Activated gamma-delta T cell (primary cell): ENCODE results near the gene SORL1.

Source experiments
- DNase-seq: peaks from one replicate; lab custom pipeline; 2025; lab: John Stamatoyannopoulos, UW

The SORL1 gene

DNA sequence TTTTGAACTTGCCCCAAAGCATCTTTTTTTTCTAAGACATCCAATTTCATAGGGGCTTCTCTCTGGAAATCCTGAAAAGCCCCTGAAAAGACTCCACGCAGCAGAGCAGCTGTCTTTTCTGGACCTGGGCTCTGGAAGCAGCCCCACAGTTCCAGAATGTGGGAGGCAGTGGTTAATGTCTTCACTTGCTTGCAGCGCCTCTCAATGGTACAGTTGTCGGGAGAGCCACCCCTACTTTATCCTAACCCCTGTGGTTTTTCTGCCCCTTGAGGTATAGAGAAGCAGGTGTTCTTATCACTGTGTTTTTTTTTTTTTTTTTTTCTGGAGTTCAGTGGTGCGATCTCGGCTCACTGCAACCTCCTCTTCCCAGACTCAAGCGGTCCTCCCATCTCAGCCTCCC lies 84.0 kb downstream of the SORL1 start:
- DNase-seq: no peak

DNA sequence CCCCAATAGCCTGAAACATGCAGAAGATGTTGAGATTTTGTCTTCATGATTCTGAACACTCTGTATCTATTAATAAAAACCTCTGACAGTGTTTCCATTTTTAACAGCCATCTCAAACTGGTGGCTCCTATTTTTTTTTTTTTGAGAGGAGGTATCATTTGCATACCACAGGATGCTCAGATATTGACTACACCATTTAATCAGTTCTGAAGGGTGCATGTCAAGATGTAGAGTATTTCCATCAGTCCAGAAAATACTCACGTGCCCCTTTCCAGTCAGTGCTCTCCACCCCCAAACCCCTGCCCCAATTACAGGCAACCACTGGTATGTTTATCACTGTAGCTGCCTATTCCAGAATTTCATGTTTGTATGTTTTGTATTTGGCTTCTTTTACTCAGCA lies 85.9 kb downstream of the SORL1 start:
- no peak for DNase-seq

DNA sequence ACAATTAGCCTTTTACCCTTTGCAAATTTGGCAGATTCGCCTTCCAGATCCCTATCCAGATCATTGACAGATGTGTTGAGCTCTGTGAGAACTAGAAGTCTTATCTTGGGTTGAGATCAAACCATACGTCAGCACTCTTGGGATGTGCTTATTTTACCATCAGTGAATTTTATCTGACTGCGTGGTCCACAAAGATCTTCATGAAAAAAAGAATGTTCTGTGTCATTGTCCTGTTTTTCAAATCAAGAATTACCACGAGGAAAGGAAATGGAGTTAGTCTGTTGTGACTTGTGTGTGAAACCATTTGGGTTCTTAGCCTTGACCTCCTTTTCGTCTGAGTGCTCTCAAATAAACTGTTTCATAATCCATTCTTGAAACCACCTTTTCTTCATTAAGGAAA lies 86.9 kb downstream of the SORL1 start:
- no peak for DNase-seq

DNA sequence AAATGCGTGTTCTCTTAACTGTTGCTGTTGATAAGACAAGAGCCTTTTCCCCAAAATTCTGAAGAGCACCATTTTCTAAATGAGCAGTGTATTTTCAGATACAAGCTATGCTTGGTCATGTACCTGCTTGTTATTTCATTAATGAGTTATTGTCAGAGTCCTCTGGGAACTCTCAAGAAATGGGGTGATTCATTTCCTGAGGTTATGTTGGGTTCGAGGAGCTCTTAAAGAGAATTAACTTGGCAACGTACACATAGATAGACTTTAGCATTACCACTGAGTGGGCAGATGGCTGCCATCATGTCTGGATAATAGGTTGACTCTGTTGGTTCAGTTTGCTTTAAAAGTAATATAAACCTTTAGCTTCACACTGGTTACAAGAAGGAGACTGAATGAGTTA lies 88.5 kb downstream of the SORL1 start:
- DNase-seq: no peak

DNA sequence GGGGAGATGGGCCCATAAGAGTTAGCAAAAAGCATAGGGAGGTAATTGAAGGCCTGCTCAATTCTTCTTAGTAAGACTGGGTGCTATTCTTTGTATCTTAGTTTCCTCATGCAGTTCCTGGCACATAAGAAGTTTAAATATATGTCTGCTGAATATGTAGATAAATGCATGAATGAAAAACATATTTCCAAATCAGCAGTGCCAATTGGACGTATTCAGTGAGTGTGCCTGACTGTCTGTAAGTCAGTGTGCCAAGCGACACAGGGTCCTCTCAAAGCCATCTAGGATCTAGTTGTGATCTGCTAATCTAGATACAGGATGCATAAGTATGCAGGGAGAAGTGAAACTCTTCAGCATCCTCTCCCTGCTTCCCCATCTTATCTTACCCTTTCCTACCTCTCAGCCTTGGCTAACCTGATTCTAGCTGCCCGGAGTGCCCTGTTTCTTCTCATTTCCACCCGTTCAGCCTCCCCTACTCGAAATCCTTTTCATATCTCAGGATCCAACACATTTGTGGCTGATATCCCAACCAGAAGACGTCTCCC lies 91.8 kb downstream of the SORL1 start:
- DNase-seq: no peak

DNA sequence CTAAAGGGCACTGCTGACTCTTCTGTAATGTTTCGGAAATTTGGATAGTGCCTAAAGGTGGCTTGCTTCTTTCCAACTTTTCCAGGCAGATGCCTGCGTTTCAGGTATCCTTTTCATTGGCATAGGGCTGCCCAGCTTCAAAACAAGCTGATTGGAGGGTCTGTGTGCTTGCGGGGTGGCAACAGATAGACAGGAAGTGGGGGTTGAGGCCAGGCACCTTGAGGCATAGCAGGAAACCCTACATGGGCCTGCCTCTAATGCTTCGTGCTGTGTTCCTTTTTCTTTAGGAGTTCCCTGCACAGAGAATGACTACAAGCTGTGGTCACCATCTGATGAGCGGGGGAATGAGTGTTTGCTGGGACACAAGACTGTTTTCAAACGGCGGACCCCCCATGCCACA lies 92.8 kb downstream of the SORL1 start:
- DNase-seq: no peak

DNA sequence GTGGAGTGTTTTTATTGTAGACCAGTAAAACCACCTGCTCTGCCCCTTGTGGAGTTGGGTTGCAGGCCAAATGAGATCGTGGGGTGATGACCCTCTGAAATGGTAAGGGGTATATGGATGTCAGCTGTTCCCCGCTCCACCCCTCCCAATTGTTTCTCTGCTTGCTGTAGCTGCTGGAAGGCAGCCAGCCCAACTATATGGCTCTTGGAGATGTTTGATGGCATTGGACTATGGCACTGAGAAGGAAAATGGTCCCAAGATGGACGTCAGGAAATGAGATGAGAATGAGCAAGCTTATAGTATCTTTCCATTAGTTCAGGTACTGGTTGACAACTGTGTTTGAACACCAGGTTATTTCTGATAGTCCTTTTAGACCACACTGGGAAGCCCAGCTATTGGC lies 95.5 kb downstream of the SORL1 start:
- no peak for DNase-seq

DNA sequence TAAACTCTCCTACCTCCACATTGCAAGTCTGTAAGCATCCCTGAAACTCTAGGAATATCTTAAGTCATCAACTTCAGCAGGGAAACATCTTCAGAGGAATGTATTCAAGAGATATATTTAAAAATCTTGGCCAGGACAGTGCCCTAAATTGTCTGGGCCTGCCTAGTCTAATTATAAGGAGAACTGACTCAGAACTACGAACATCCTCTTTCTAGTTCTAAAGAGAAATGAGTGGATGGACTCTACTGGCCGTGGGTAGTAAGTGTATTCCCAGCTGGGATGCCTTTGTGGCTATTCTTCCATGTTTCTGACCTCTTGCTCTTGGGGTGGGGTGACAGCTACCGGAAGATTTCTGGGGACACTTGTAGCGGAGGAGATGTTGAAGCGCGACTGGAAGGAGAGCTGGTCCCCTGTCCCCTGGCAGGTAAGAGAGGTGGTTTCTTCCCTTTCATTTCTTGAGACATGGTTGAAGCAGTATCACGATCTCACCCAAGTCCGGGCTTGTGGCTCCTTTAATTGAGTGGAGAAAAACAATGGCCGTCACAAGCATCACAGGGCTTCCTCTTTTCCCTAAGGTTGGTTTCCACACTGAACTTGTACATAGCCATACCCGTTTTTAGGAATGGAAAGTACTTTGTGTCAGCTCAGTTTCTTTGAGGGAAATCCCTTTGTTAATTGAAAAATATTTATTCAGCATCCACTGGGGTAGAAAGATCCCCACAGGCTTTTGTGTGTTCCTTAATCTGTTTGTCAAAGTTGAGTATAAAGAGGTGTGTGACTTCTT lies 98.3 kb downstream of the SORL1 start:
- no peak for DNase-seq

DNA sequence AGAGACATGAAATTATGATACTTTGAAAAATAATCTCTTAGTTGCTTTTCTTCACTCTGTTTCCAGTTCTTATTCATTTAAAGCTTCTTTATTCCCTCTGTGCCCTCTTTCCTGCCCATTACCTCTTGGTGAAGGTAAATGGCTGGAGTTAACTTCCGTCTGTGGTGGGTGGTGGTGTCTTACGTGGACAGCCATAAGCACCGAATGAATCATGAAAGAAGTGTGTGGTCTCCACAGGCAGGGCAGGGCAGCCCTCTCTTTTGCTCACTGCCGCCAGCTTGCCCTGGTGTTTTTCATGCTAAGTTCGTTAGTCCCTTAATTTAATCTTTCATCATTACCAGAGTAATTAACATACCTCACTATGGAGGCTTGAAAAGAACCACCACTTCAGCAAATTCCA lies 99.3 kb downstream of the SORL1 start:
- no peak for DNase-seq

DNA sequence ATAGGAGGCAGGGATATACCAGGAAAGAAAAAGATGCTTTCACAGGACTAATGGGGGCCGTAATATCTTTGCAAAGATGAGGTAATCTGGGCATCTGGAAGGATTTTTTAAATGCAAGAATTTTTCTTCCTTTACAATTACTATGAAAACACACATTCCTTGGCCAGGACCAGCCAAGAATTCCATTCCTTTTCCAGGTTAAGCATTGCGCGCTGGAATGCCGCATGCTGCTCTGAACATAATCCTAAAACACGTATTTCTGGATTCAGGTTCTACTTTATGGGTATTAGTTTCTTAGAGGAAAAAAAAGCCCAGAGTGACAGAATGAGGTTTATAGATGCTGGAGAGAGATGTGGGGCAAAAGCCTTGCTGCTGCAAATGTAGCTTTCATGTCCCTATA lies 100.0 kb downstream of the SORL1 start:
- DNase-seq: no peak

DNA sequence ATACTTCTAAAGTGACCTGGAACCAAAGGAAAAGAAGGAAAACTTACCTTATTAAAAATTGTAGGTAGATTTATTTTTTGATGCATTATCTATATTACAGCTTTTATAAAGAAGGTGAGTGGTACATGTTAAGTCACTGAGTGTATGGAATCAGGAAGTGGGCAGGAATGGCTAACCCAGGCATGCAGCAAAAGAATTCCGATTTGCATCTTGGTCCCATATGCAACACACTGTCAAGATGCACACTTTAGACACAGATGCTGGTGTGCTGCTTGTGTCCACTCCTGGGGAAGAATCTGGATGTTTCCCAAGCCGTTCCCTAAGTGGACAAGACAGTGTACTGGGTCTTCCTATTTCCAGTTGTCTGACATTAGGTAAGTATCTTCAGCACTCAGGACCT lies 100.5 kb downstream of the SORL1 start:
- DNase-seq: no peak

DNA sequence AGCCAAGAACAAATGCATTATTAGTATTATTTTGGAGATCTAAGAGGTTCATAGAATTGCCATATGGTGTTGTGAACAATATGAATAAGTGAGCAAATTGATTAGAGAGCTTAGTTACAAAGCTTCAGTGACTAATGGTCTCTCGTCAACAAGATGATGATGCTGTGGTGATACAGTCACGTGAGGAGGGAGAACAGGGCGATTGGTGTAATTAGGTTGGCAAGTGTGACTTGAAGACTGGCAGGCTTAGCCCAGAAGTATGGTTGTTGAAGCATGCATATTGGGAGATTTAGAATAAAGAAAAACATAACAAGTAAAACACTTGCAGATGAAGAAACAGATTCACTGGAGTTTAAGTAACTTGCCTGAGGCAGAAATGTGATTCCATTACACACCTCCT lies 101.3 kb downstream of the SORL1 start:
- DNase-seq: no peak

DNA sequence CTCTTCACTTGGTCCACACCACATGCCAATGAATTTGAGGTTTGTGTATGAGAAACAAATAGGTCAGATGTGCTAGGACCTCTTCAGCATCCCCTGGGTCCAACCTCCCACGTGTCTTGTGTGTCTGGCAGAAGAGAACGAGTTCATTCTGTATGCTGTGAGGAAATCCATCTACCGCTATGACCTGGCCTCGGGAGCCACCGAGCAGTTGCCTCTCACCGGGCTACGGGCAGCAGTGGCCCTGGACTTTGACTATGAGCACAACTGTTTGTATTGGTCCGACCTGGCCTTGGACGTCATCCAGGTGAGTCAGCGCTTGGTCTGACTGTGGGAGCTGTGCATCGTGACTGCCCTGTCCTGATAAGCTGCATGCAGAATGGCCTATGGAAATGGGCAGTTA lies 101.7 kb downstream of the SORL1 start:
- no peak for DNase-seq

DNA sequence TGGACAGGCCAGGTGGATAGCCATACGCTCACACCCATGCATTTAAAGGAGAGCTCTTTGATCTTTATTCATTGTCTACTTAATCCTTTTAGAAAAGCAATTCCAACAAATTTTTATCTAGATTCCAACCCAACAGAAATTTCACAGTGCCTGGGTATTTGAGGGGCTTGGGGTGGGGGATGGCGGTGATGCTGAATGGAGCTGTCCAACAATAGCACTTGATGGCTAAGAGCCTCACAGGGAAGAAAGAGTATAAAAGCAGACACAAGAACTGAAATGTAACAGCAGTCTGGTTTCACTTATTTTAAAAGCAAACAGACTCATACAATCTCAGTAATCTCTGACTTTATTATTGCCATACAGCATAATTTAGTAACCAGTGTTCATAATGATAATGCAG lies 102.4 kb downstream of the SORL1 start:
- DNase-seq: no peak

DNA sequence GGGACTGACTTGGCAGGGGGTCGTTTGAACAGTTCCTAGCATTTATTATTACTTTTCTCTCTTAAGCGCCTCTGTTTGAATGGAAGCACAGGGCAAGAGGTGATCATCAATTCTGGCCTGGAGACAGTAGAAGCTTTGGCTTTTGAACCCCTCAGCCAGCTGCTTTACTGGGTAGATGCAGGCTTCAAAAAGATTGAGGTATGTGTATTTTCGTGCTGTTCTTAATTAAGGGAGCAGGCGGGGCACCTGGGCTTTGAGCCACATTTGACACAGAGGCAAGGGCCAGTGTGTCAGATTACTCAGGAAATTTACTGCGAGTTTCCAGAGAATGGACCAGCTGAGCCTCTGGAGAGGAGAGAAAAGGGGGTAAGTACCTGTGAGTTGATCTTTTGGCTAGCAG lies 103.0 kb downstream of the SORL1 start:
- no peak for DNase-seq

DNA sequence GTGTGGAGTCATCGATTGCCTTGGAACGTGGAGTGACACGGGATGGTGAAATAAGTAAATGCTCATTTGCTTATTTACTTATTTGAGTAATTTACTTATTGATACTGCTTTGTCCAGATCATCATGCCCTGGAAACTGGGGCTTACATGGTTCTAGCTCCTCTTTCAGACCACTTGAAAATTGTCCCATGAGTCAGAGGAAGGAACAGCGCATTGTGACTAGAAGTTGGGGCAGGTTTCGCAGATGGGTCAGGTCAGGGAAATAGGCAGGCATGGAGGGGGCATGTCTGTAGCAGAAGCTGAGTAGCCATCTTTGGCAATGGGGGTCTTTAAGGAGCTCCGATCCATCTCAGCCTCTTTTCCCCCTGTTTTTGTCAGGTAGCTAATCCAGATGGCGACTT lies 104.8 kb downstream of the SORL1 start:
- no peak for DNase-seq

DNA sequence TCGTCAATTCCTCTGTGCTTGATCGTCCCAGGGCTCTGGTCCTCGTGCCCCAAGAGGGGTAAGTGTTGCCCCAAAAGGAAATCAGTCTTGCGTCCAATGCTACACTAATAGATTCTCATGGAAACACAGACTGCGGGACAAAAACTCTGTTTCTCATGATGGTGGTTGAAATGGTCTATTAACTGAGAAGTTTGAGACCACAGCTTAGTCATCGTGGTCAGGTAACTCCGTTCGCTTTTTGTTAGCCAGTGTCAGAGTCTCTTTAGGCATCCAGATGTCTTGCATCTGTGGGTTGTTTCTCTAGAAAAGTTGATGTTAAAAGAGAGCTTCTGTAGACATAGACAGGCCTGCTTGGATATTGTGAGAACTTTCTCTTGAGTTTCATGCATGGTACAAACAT lies 105.2 kb downstream of the SORL1 start:
- DNase-seq: no peak

DNA sequence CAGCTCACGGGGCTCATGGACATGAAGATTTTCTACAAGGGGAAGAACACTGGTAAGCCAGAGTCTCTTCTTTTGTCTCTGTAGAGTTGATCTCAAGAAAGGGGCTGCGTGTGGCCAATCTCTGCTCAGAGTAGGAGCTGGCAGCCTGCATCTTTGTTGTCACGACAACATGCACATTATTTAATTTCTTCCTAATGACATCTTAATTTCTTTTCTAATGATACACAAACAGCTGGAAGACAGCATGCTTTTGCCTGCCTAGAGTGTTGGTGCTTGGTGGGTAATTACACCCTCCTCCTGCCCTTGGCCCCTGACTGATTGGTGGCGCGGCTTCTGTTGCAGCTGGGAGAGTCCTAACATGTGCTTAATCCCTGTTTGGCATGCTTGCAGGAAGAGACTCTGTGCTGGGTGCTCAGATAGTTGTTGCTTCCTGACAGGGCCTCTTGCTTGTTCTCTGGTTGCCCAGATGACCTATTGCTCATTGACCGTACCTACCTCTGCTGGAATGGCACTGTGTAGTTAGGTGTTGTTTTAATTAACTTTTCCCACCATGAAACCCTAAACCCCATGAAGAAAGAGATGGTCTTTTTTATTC lies 107.6 kb downstream of the SORL1 start:
- DNase-seq: no peak

DNA sequence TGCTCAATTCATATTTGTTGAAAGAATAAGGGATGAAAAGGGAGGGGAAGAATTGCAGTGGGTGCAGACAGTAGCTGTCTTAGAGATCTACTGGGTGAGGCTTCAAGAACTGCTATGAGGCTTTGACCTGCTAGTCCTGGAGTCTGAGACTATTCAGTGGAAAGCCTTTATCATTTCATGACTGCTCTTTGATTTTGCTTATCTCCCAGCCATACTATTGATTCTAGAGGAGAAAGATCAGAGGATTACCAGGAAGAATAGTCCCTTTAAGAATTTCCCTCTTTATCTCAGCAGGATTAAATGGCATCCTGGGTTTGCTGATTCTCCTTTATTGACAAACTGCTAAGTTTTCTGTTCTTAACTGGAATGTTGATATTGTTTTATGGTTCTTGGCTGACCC lies 108.1 kb downstream of the SORL1 start:
- no peak for DNase-seq

DNA sequence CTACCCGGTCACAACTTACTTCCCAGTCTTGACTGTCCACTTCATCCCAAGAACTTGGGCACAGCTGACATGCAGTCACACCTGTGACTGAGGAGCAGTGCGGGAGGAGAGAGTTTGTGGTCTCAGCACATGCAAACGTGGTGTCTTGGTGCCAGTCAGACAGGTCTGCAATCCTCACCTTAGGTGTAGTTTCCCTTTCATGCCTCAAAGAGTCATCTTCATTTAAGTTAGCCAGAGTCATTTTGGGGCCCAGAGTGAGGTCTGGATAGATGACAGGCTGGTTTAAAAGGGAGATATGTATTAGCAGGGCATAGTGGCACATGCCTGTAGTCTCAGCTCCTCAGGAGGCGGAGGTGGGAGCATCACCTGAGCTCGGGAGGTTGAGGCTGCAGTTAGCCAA lies 109.1 kb downstream of the SORL1 start:
- DNase-seq: no peak

DNA sequence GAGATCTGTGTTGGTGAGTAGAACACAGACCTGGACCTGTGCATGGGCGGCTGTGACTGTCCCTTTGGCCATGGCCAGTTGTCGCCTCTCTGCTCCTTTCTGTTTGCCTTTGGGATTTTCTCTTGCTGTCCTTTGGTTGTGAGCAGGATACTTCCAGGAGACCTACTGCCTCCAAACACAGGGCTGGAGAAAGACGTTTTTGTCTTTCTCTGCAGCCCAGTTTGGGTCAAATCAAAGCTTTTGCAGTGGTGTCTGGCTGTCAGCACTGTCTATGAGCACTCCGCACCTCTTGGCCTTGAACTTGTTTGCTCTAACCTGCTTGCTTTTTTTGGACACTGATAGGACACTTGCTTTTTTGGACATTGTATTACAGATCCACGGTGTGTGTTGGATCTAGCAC lies 109.6 kb downstream of the SORL1 start:
- DNase-seq: no peak

DNA sequence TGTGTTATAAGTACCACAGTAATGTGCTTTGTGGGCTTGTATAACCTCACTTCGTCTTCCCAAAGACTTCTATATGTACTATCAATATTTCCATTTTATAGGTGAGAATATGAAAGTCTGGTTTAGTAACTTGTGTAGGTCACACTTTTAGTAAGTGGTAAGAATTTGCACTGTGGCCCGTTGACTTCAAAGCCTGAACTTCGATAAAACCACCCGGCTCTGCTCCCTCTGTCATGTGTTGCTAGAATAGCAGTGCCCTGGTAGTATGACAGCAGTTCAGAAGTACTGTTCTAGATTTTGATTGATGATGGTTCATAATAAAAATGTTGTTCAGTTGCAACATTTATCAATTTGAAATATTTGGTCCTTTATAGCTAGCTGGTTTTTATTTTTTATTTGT lies 110.9 kb downstream of the SORL1 start:
- DNase-seq: no peak

DNA sequence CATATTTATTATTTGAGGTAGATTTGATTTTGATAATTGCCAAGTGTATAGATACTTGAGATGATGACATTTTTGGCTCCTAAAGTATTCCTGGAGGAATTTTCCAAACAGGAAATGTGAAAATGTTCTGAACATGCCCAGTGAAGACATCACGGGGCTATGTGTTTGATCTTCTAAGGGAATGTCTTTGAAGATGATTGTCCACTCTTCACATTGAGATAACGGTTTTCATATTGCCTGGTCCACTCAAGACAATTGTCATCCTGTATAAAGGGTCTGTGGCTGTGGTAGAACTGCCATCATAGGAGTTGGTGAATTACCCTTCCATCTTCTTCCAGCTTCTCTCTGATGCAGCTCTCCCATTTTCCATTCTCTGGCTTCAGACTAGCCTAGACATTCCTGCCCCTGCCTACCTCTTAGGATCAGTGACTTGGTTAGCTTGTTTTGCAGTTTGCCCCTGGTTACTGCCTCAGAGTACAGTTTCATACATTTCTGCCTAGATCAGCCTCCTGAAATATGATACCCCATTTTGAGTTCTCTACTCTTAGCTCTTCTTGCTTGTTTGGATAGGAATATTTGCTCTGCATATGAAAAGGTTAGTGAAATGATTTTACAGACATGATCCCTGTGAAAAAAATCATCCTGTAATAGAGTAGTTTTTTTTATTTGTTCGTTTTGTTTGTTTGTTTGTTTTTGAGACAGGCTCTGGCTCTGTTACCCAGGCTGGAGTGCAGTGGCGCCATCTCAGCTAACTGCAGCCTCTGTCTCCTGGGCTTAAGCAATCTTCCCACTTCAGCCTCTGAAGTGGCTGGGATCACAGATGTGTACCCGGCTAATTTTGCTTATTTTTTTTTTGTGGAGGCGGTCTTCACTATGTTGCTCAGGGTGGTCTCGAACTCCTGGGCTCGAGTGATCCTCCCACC lies 112.0 kb downstream of the SORL1 start:
- no peak for DNase-seq
